ENCODE data around the gene AURKA. TPM values are rescaled to one million over a fixed set of nuclear protein-coding genes. Genes with fewer than 3 reads are reported as not detected.
"Not testable (repeated sequence)": the region's sequence is repeated elsewhere in the genome, so short reads cannot be mapped to it uniquely, and the experiment has no call there.

Gene AURKA
- total RNA-seq, 1 donor from 2014 or later = 1.4 TPM

DNA sequence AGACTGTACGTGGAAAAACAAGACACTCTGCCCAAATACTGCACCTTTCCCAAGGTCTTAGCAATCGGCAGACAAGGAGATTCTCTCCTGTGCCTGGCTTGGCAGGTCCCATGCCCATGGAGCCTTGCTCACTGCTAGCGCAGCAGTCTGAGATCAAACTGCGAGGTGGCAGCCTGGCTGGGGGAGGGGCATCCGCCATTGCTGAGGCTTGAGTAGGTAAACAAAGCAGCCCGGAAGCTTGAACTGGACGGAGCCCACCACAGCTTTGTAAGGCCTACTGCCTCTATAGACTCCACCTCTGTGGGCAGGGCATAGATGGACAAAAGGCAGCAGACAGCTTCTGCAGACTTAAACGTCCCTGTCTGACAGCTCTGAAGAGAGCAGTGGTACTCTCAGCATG is 55.3 kb downstream of the AURKA start:
- ATAC-seq; intact Hi-C loops (cut with DNase I); DNase-seq (ENCODE audit: low spot score): not testable (repeated sequence)

DNA sequence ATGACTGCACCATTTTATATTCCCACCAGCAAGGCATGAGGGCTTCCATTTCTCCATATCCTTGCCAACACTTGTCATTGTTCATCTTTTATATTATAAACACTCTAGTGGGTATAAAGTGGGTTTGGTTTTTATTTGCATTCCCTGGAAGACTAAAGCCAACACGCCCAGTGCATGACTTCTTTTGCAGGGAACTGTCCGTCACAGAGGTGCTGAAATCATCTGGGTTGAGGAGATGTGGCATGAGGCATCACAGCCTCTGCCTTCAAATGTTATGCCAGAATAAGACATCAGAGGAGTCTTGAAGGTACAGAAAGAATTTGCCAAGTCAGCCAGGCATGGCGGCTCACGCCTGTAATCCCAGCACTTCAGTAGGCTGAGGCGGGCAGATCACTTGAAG is 63.2 kb downstream of the AURKA start:
- ATAC-seq = no peak
- intact Hi-C loops (cut with DNase I) = no loop called here
- DNase-seq (ENCODE audit: low spot score) = no peak

DNA sequence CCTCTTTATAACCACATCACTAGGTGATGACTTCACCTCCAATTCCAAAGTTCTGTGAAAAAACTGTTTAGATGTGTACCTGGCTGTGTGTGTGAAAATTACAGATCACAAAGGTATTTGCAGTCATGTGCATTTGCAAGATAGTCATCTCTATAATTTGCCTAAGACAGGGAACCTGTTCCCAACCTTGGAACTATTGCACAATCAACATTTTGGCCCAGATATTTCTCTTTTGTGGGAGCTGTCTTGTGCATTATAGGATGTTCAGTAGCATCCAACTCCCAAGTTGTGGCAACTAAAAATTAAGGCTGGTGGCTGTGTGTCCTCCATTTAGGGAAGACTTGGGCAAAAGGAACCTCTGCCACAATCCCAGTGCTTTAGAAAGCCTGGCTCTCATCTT is 67.2 kb downstream of the AURKA start:
- intact Hi-C loops (cut with DNase I) = no loop called here
- ATAC-seq = no peak
- DNase-seq (ENCODE audit: low spot score) = no peak

DNA sequence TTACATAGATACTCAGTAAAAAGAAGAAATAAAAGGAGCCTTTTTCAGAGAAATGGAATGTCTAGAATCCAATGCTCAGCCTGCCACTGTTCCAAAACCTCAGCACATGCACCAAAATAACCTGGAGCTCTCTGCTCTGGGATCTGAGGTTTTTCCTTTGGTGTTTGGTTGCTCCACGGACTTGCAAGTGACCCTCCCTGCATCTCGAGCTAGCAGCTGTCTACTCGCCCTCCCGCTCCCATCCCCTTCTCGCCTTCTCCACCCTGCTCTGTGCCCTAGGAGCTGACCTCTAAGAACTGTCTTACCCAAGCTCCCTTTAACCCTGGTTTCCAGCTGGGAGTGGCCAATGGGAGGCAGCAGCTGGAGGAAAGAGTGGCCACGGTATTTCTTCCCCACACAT is 68.4 kb downstream of the AURKA start:
- DNase-seq (ENCODE audit: low spot score) (no peak), ATAC-seq (no peak)
- intact Hi-C loops (cut with DNase I) = no loop called here

DNA sequence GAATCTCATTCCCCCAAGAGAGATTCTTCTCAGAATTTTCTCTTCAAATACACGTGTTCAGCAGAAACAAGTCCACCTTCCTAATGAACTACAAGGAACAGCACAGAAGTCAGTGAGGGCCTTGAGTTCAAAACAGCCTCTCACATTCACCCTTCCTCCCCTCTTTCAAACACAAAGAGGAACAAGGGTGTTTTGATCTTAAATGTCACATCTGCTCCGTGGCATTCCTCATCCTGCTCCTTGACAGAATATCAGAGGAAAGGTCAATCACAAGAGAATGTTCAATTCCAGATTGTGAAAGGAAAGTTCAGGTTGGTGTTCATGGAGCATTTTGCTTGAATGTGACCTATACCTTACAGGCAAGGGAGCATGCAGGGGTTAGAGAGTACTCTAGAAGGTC is 68.8 kb downstream of the AURKA start:
- no peak for DNase-seq (ENCODE audit: low spot score)
- intact Hi-C loops (cut with DNase I) = no loop called here
- no peak for ATAC-seq

DNA sequence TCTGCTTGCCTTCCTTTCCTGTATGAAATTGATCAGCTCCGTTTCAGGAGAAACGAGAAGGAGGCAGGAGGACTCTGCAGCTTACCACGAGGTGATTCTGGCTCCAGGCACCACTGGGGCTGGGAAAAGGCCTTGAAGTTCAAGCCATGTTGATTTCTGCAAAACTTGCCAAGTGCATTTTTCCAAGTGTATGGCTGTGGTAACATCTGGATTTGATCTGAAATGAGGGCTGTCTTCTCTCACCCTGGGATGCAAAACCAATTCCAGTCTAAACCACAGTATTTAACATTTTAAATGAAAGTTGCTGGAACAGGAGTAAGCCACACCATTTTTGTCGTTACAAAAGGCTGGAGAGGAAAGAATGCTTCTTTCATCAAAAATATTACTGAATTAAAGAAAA is 69.3 kb downstream of the AURKA start:
- ATAC-seq (no peak), DNase-seq (ENCODE audit: low spot score) (no peak)
- intact Hi-C loops (cut with DNase I) = no loop called here

Other genes with a start within 250 kb of the AURKA start
- gene MC3R, start 143.5 kb downstream of the AURKA start, total RNA-seq = not detected
- gene FAM210B, start 33.2 kb downstream of the AURKA start, total RNA-seq = 76.0 TPM
- gene CSTF1, start 430 bp upstream of the AURKA start, total RNA-seq = 25.3 TPM
- 2.4 TPM for gene CASS4, start 20.0 kb upstream of the AURKA start, total RNA-seq
- gene RTF2, start 76.4 kb upstream of the AURKA start, total RNA-seq = 88.7 TPM
- gene FAM209A, start 132.5 kb upstream of the AURKA start, total RNA-seq = not detected
- gene FAM209B, start 141.0 kb upstream of the AURKA start, total RNA-seq = not detected
- 0.31 TPM for gene TFAP2C, start 237.1 kb upstream of the AURKA start, total RNA-seq

Measured in sciatic nerve (tissue), 2 donors.